CD14-positive monocyte (primary cell): ENCODE measurements around the gene DOCK1. TPM values are rescaled to one million over a fixed set of nuclear protein-coding genes. Genes with fewer than 3 reads are reported as not detected.

Experiments used
- DNase-seq, 3 donors: peaks; one replicate each; pipeline ENCODE4 v3.0.0-alpha.2; 2011 to 2022
- H2AFZ ChIP-seq: 2 replicates; pipeline ENCODE4 v1.6.0; 2012; ENCODE audit warnings: mild to moderate bottlenecking, low read depth, low read length, inconsistent platforms; ENCODE audit not compliant: insufficient read depth, poor library complexity, severe bottlenecking
- H3K27ac ChIP-seq, 2 donors: 1 replicate in 1 of 2; 2 replicates in 1 of 2; pipeline ENCODE4 v1.5.1; 2012 to 2013; ENCODE audit warnings: low read length in 2 of 2, control low read depth in 1 of 2, inconsistent platforms in 1 of 2, low read depth in 1 of 2, mild to moderate bottlenecking in 1 of 2
- H3K27me3 ChIP-seq, 2 donors: one replicate each; pipeline versions ENCODE4 v1.6.0 to v1.6.1; 2011 to 2013; ENCODE audit warnings: low read length in 2 of 2; ENCODE audit not compliant: control insufficient read depth in 2 of 2, insufficient read depth in 2 of 2
- H3K36me3 ChIP-seq, 2 donors: replicated peaks in 1 of 2; 1 replicate in 1 of 2; 2 replicates in 1 of 2; pipeline versions ENCODE4 v1.5.1 to v1.6.1; 2012 to 2013; ENCODE audit warnings: low read length in 2 of 2, control low read depth in 1 of 2, inconsistent platforms in 1 of 2, mild to moderate bottlenecking in 1 of 2; ENCODE audit not compliant: insufficient read depth in 2 of 2, control insufficient read depth in 1 of 2
- H3K4me1 ChIP-seq, 2 donors: 1 replicate in 1 of 2; 2 replicates in 1 of 2; pipeline versions ENCODE4 v1.5.1 to v1.6.1; 2012 to 2013; ENCODE audit warnings: low read length in 2 of 2, control low read depth in 1 of 2, inconsistent platforms in 1 of 2, mild to moderate bottlenecking in 1 of 2, moderate library complexity in 1 of 2; ENCODE audit not compliant: insufficient read depth in 2 of 2, control insufficient read depth in 1 of 2
- H3K4me2 ChIP-seq: replicated peaks from 2 replicates; pipeline ENCODE3; 2012; ENCODE audit warnings: low read length, moderate library complexity, mild to moderate bottlenecking; ENCODE audit not compliant: poor library complexity, severe bottlenecking; ENCODE audit errors: extremely low read depth
- H3K4me3 ChIP-seq, 3 experiments: fragments of 200-600 bp in 1 of 3; sonication (generic) in 1 of 3; replicated peaks in 1 of 3; 1 replicate in 2 of 3; 2 replicates in 1 of 3; pipeline ENCODE4 v1.5.1; 2011 to 2013; ENCODE audit warnings: low read length in 3 of 3, mild to moderate bottlenecking in 3 of 3, control low read depth in 2 of 3, low read depth in 2 of 3, inconsistent platforms in 1 of 3, moderate library complexity in 1 of 3
- H3K79me2 ChIP-seq: 2 replicates; pipeline ENCODE4 v1.6.0; 2012; ENCODE audit warnings: mild to moderate bottlenecking, control low read depth, inconsistent platforms, low read length, moderate library complexity; ENCODE audit not compliant: insufficient read depth
- H3K9ac ChIP-seq: 2 replicates; pipeline ENCODE4 v1.6.0; 2017; ENCODE audit warnings: low read length, mild to moderate bottlenecking; ENCODE audit not compliant: insufficient read depth, poor library complexity, severe bottlenecking
- H3K9me3 ChIP-seq, 2 donors: replicated peaks in 1 of 2; 1 replicate in 1 of 2; 2 replicates in 1 of 2; pipeline versions ENCODE4 v1.5.1 to v1.6.1; 2012 to 2013; ENCODE audit warnings: low read length in 2 of 2, control low read depth in 1 of 2; ENCODE audit not compliant: control insufficient read depth in 1 of 2, insufficient read depth in 1 of 2
- H4K20me1 ChIP-seq: 2 replicates; pipeline ENCODE4 v1.6.0; 2012; ENCODE audit warnings: mild to moderate bottlenecking, low read length, control low read depth, moderate library complexity; ENCODE audit not compliant: insufficient read depth
- H3K27ac Mint-ChIP-seq, 7 donors: one replicate each; pipeline ENCODE4 v1.8.0; 2020; ENCODE audit warnings: mild to moderate bottlenecking in 7 of 7, mixed read lengths in 7 of 7, moderate library complexity in 6 of 7, inconsistent platforms in 2 of 7
- H3K27me3 Mint-ChIP-seq, 3 donors: one replicate each; pipeline ENCODE4 v1.8.0; 2021 to 2022; ENCODE audit warnings: low read depth in 3 of 3, mild to moderate bottlenecking in 3 of 3, mixed read lengths in 3 of 3, moderate library complexity in 3 of 3, inconsistent platforms in 1 of 3
- H3K36me3 Mint-ChIP-seq, 2 donors: one replicate each; pipeline ENCODE4 v1.8.0; 2020; ENCODE audit warnings: mixed read lengths in 2 of 2, inconsistent platforms in 1 of 2, mild to moderate bottlenecking in 1 of 2
- H3K4me1 Mint-ChIP-seq: one replicate; pipeline ENCODE4 v1.8.0; 2020; ENCODE audit warnings: mild to moderate bottlenecking, mixed read lengths
- H3K4me3 Mint-ChIP-seq, 2 donors: one replicate each; pipeline ENCODE4 v1.8.0; 2020; ENCODE audit warnings: mild to moderate bottlenecking in 2 of 2, mixed read lengths in 2 of 2, moderate library complexity in 1 of 2
- H3K9me3 Mint-ChIP-seq, 7 donors: one replicate each; pipeline ENCODE4 v1.8.0; 2020 to 2022; ENCODE audit warnings: mixed read lengths in 7 of 7, mild to moderate bottlenecking in 6 of 7, moderate library complexity in 6 of 7, inconsistent platforms in 2 of 7
- WGBS: methylation state at CpG from one replicate; pipeline ENCODE4 v1.1.5; 2013; ENCODE audit warnings: missing lambda C conversion rate; ENCODE audit not compliant: insufficient coverage; 5-methylcytosine and 5-hydroxymethylcytosine counted together
- intact Hi-C, 2 donors: fragments of 100-400 bp; cut with micrococcal nuclease; formaldehyde crosslinking; loops; one replicate each; pipeline versions ENCODE4 v1.15.0 to v1.15.1; 2023
- polyA plus RNA-seq, 3 donors: library from polyadenylated mRNA; depleted of rRNA in 1 of 3; unstranded in 2 of 3; stranded (reverse) in 1 of 3; fragments of 300-500 nt in 2 of 3; fragments of >200 nt in 1 of 3; fragmentation: Illumina TruSeq in 2 of 3; gene quantifications; 1 replicate in 2 of 3; 2 replicates in 1 of 3; pipeline ENCODE4 v1.2.3, GENCODE V29; 2012 to 2021
- TF ChIP-seq, protein P1 (sequence below): fragments of 200-600 bp; IDR thresholded peaks from one replicate; pipeline ENCODE4 v1.8.0; 2022; ENCODE audit warnings: antibody characterized with exemption, mild to moderate bottlenecking

The DOCK1 gene
- polyA plus RNA-seq, 3 donors, result 0.31 to 0.35 TPM; not detected in 1

DNA sequence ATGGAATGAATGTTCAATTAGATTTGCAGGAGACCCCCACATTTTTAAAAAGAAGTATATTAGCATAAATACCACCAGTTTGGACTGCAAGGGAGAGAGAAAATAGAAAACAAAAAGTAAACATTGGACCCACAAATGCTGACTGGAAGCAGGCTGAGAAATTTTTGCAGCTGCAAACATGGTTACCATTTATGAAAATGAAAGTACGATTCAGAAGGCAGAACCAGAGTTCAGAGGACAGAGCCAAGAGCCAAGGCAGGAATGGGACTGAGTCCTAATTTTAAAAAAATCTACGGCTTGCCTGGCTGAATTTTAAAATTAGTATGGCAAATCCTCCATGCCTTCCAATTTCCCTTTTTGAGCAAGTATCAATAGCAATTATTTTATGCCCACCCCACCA, 569.3 kb downstream of the DOCK1 start:
- Mint-ChIP-seq H3K27me3 (peaks cover 3 to 4% (median 4%) of the 10 kb centered on the region in 3 donors), H3K27ac (no peak overlapping the region), H3K4me1 (no peaks in the 10 kb centered on the region), H3K9me3 (peaks cover 0 to 5% (median 1%) of the 10 kb centered on the region in 7 donors), H3K4me3 (no peak overlapping the region), H3K36me3 (no peaks in the 10 kb centered on the region)
- Histone ChIP-seq H4K20me1 (no peaks in the 10 kb centered on the region), H2AFZ (no peak overlapping the region), H3K9ac (no peak overlapping the region), H3K36me3 (no peaks in the 10 kb centered on the region), H3K4me1 (no peaks in the 10 kb centered on the region), H3K4me3 (no peak overlapping the region), H3K27ac (no peak overlapping the region), H3K27me3 (no peaks in the 10 kb centered on the region), H3K79me2 (no peaks in the 10 kb centered on the region), H3K4me2 (no peak overlapping the region), H3K9me3 (no peaks in the 10 kb centered on the region)
- WGBS, result no CpG with 5 or more reads among the region's 2 CpGs
- DNase-seq, result no peak
- intact Hi-C loops, result no loop called here
- TF ChIP-seq, protein P1, sequence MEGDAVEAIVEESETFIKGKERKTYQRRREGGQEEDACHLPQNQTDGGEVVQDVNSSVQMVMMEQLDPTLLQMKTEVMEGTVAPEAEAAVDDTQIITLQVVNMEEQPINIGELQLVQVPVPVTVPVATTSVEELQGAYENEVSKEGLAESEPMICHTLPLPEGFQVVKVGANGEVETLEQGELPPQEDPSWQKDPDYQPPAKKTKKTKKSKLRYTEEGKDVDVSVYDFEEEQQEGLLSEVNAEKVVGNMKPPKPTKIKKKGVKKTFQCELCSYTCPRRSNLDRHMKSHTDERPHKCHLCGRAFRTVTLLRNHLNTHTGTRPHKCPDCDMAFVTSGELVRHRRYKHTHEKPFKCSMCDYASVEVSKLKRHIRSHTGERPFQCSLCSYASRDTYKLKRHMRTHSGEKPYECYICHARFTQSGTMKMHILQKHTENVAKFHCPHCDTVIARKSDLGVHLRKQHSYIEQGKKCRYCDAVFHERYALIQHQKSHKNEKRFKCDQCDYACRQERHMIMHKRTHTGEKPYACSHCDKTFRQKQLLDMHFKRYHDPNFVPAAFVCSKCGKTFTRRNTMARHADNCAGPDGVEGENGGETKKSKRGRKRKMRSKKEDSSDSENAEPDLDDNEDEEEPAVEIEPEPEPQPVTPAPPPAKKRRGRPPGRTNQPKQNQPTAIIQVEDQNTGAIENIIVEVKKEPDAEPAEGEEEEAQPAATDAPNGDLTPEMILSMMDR, result no peak

DNA sequence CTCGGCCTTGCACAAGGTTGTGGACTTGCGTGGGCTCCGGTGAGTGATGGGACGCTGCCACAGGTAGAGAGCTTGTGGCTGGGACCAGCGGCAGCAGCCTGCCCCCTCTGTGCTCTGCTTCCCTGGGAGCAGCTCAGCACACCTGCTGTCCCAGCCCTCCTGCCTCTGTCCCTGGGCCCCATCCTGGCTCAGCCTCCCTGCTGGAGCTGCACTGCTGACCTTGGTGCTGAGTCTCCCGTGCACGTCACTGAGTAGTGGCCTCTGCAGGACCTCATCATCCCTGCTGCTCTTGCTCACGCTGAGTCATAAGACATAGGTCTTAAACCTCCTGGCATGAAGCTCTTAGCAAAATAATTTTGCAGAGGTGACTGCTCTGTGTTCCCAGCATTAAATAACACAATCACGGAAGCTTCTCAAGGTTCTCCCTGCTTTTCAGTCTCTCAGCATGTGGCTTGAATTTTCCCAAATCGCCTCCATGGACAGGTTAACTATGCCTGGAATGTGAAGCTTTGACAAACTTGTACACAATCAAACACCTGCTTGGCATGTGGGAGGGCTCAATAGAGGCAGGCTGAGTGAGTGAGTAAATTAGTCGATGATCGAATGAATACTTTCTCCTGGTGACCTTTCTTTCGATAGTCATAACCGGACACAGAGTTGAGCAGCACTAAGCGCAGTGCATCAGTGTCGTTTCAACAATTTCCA, 580.1 kb downstream of the DOCK1 start:
- H3K27ac ChIP-seq, result no peak overlapping the region
- no peak overlapping the region for H2AFZ ChIP-seq
- H3K36me3 ChIP-seq, result no peaks in the 10 kb centered on the region
- H3K4me2 ChIP-seq, result no peak overlapping the region
- Mint-ChIP-seq H3K36me3 (no peaks in the 10 kb centered on the region), H3K4me1 (no peaks in the 10 kb centered on the region), H3K4me3 (no peak overlapping the region), H3K27me3 (peaks cover 2 to 8% (median 7%) of the 10 kb centered on the region in 3 donors), H3K9me3 (peaks cover 0 to 1% (median 0%) of the 10 kb centered on the region in 7 donors), H3K27ac (no peak overlapping the region)
- TF ChIP-seq, protein P1, result no peak
- no peaks in the 10 kb centered on the region for H4K20me1 ChIP-seq
- H3K9me3 ChIP-seq, result no peaks in the 10 kb centered on the region
- H3K79me2 ChIP-seq, result no peaks in the 10 kb centered on the region
- intact Hi-C loops, result no loop called here
- 79% methylated on average over 14 of the region's 16 CpGs for WGBS
- no peaks in the 10 kb centered on the region for H3K27me3 ChIP-seq
- H3K9ac ChIP-seq, result no peak overlapping the region
- no peaks in the 10 kb centered on the region for H3K4me1 ChIP-seq
- DNase-seq, result no peak
- H3K4me3 ChIP-seq, result no peak overlapping the region
